ENCODE measurements around the gene RABGAP1L. TPM values are rescaled to one million over a fixed set of nuclear protein-coding genes. Genes with fewer than 3 reads are reported as not detected.
A peak's percentile ranks its signal among the peaks of the same experiment; 100 is the strongest.

RABGAP1L gene
- total RNA-seq, 1 donor from 2014 or later = 36.9 TPM

DNA sequence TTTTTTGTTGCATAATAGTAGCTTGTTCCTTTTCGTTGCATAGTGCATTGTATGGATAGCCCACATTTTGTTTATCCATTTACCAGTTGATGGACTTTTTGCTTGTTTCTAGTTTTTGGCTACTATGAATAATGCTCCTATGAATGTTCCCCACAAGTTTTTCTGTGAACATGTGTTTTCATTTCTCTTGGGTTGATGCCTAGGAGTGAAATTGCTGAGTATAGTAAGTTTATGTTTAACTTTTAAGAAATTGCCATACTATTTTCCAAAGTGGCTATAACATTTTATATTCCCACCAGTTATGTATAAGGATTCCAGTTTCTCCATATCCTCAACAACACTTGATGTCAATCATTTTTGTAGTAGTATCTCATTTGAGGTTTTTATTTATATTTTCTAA lies 755.7 kb downstream of the RABGAP1L start:
- no peak overlapping the region for H3K4me3 Mint-ChIP-seq
- peaks cover 3% of the 10 kb centered on the region for H3K36me3 Mint-ChIP-seq (ENCODE audit: low read depth)
- intact Hi-C loops (cut with micrococcal nuclease) = loop anchor here (5.0 kb wide), 1 partner anchor 98 kb away; no protein-coding TSS in a partner anchor
- DNase-seq = no peak
- H3K4me1 Mint-ChIP-seq = peaks cover 17% of the 10 kb centered on the region
- no peak overlapping the region for H3K27ac Mint-ChIP-seq
- H3K9me3 Mint-ChIP-seq = no peaks in the 10 kb centered on the region
- H3K27me3 Mint-ChIP-seq = no peaks in the 10 kb centered on the region

- Mint-ChIP-seq H3K27ac (no peak overlapping the region), H3K36me3 (ENCODE audit: low read depth) (peaks cover 4% of the 10 kb centered on the region), H3K27me3 (no peaks in the 10 kb centered on the region), H3K9me3 (no peaks in the 10 kb centered on the region), H3K4me3 (no peak overlapping the region), H3K4me1 (peaks cover 11% of the 10 kb centered on the region)
- intact Hi-C loops (cut with micrococcal nuclease) = no loop called here
- no peak for DNase-seq
Measured at GRCh38 chr1:174916846-174917245, 757.5 kb downstream of the RABGAP1L start.

DNA sequence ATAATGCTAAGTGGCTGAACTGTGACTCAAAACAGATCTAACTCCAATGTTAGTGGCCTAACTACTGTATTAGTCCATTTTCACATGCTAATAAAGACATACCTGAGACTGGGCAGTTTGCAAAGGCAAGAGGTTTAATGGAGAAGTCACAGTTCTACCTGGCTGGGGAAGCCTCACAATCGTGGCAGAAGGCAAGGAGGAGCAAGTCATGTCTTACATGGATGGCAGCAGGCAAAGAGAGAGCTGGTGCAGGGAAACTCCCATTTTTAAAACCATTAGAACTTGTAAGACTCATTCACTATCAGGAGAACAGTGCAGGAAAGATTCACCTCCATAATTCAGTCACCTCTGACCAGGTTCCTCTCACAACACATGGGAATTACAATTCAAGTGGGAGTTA lies 760.8 kb downstream of the RABGAP1L start:
- Mint-ChIP-seq H3K36me3 (ENCODE audit: low read depth) (peaks cover 4% of the 10 kb centered on the region), H3K9me3 (no peaks in the 10 kb centered on the region), H3K4me3 (no peak overlapping the region), H3K27me3 (no peaks in the 10 kb centered on the region), H3K27ac (no peak overlapping the region), H3K4me1 (peaks cover 6% of the 10 kb centered on the region)
- no peak for DNase-seq
- intact Hi-C loops (cut with micrococcal nuclease) = no loop called here

GRCh38 chr1:174922121-174922520 lies 762.8 kb downstream of the RABGAP1L start:
- no peaks in the 10 kb centered on the region for H3K4me1 Mint-ChIP-seq
- H3K27ac Mint-ChIP-seq = no peak overlapping the region
- no peaks in the 10 kb centered on the region for H3K27me3 Mint-ChIP-seq
- peaks cover 3% of the 10 kb centered on the region for H3K36me3 Mint-ChIP-seq (ENCODE audit: low read depth)
- H3K9me3 Mint-ChIP-seq = no peaks in the 10 kb centered on the region
- intact Hi-C loops (cut with micrococcal nuclease) = no loop called here
- no peak overlapping the region for H3K4me3 Mint-ChIP-seq
- no peak for DNase-seq

DNA sequence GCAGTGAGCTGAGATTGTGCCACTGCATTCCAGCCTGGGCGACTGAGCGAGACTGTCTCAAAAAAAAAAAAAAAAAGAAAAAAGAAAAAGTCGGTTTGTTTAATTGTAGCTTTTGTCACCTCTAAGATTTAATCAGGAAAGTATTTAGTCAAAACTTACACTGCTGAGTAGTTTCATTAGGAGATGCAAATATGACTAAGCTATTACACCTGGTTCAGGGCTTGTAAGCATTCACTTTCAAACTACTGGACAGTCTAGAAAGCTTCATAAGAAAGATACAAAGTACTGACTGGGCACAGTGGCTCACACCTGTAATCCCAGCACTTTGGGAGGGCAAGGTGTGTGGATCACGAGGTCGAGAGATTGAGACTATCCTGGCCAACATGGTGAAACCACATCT lies 764.5 kb downstream of the RABGAP1L start:
- Mint-ChIP-seq H3K9me3 (no peaks in the 10 kb centered on the region), H3K4me3 (no peak overlapping the region), H3K36me3 (ENCODE audit: low read depth) (peaks cover 3% of the 10 kb centered on the region), H3K27ac (no peak overlapping the region), H3K4me1 (no peaks in the 10 kb centered on the region), H3K27me3 (no peaks in the 10 kb centered on the region)
- no peak for DNase-seq
- intact Hi-C loops (cut with micrococcal nuclease) = no loop called here

- Mint-ChIP-seq H3K4me1 (no peaks in the 10 kb centered on the region), H3K9me3 (no peaks in the 10 kb centered on the region), H3K27me3 (no peaks in the 10 kb centered on the region), H3K4me3 (no peak overlapping the region), H3K27ac (no peak overlapping the region), H3K36me3 (ENCODE audit: low read depth) (no peaks in the 10 kb centered on the region)
- intact Hi-C loops (cut with micrococcal nuclease) = no loop called here
- DNase-seq = no peak
Measured at GRCh38 chr1:174928541-174928940, 769.2 kb downstream of the RABGAP1L start.

DNA sequence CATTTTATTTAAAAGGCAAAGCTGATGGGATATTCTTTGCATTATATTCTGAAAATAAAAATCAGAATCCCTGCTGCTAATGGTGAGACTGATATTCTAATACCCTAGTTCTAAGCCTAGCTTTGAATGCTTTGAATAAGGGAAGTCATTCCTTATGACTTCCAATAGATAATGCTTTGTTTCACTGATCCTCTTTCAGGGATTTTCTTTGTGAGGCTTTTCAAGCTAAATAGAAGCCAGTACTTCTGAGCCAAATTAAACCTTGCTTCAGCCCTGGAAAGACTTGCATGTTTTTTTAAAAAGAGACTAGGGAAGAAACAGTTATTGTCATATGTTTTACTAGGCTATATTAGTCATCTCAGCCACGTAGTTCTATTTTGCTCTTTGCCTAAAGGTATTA lies 771.9 kb downstream of the RABGAP1L start:
- intact Hi-C loops (cut with micrococcal nuclease) = no loop called here

GRCh38 chr1:174932587-174932986 lies 773.3 kb downstream of the RABGAP1L start:
- H3K36me3 Mint-ChIP-seq (ENCODE audit: low read depth) = no peaks in the 10 kb centered on the region
- no peaks in the 10 kb centered on the region for H3K9me3 Mint-ChIP-seq
- no peak overlapping the region for H3K4me3 Mint-ChIP-seq
- H3K27ac Mint-ChIP-seq = no peak overlapping the region
- H3K27me3 Mint-ChIP-seq = no peaks in the 10 kb centered on the region
- no peak for DNase-seq
- no peaks in the 10 kb centered on the region for H3K4me1 Mint-ChIP-seq
- intact Hi-C loops (cut with micrococcal nuclease) = no loop called here

More for the DNA sequence above, 771.9 kb downstream of the RABGAP1L start:
- Mint-ChIP-seq H3K4me1 (no peaks in the 10 kb centered on the region), H3K4me3 (no peak overlapping the region), H3K9me3 (no peaks in the 10 kb centered on the region), H3K27ac (no peak overlapping the region), H3K27me3 (no peaks in the 10 kb centered on the region), H3K36me3 (ENCODE audit: low read depth) (no peaks in the 10 kb centered on the region)
- no peak for DNase-seq

DNA sequence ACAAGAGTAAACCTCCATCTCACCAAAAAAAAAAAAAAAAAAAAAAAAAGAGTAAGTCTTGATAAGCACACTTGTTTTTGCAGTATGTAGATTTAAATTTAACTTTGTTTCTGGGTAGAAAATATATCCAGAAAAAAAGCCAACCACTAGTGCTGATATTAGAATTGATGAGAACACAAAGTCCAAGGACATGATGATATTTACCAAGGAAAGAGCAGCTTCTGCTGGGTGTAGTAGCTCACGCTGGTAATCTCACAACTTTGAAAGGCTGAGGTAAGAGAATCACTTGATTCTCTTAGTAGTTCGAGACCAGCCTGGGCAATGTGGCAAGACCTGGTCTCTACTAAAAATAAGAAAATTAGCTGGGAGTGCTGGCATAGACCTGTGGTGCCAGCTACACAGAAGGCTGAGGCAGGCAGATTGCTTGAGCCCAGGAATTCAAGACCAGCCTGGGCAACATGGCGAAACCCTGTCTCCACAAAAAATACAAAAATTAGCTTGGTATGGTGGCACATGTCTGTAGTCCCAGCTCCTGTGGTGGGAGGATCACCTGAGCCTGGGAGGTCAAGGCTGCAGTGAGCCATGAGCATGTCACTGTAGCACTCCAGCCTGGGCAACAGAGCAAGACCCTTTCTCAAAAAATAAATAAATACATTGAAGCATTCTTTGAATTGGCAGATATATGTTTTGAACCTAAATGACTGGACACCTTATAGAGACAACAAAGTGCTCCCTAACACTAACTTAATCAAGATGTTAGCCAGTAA lies 776.8 kb downstream of the RABGAP1L start:
- Mint-ChIP-seq H3K27ac (no peak overlapping the region), H3K36me3 (ENCODE audit: low read depth) (no peaks in the 10 kb centered on the region), H3K9me3 (no peaks in the 10 kb centered on the region), H3K4me3 (no peak overlapping the region), H3K4me1 (peaks cover 8% of the 10 kb centered on the region), H3K27me3 (no peaks in the 10 kb centered on the region)
- intact Hi-C loops (cut with micrococcal nuclease) = no loop called here
- DNase-seq = no peak

DNA sequence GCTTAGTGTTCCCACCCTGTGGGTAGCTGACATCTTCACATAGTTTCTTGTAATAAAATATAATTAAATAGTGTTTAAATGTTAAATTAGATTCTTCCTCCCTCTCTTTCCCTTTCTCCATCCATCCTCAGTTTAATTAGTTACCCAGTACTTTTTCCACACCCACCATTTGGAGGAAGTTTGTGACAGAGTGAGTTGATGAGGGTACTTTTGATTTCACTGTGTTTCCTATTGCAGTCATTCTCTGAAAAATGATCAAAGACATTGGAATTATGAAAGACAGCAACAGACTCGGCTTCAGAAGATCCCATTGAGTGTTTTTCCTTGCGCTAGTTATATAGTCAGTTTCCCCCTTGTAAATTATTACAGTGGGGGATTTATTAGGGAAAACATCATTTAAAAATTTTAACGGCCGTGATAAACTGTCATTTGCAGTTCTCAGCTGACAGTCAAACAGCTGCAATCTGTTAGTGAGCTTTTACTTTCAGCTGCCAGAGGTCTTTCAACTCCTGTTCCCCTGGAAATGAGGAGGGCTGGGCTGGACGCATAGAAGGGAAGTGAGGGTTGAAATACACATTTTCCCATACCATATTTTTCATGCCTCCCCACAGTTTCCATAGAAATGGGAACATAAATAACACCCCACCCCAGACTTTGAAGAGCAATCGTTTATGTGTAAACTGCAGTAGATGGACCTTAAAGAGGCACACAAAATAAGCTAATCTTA lies 779.1 kb downstream of the RABGAP1L start:
- H3K36me3 Mint-ChIP-seq (ENCODE audit: low read depth) = no peaks in the 10 kb centered on the region
- intact Hi-C loops (cut with micrococcal nuclease) = loop anchor here (2.0 kb wide), 2 partner anchors 26 kb away; no protein-coding TSS in a partner anchor
- peak overlapping the region; percentile 73 for H3K27ac Mint-ChIP-seq
- no peaks in the 10 kb centered on the region for H3K9me3 Mint-ChIP-seq
- peaks cover 8% of the 10 kb centered on the region for H3K4me1 Mint-ChIP-seq
- H3K4me3 Mint-ChIP-seq = peak overlapping the region; percentile 50
- H3K27me3 Mint-ChIP-seq = no peaks in the 10 kb centered on the region
- no peak for DNase-seq

GRCh38 chr1:174939775-174940545 lies 780.6 kb downstream of the RABGAP1L start:
- intact Hi-C loops (cut with micrococcal nuclease) = loop anchor here (2.0 kb wide), 2 partner anchors 25 to 27 kb away; no protein-coding TSS in a partner anchor
- H3K27me3 Mint-ChIP-seq = no peaks in the 10 kb centered on the region

DNA sequence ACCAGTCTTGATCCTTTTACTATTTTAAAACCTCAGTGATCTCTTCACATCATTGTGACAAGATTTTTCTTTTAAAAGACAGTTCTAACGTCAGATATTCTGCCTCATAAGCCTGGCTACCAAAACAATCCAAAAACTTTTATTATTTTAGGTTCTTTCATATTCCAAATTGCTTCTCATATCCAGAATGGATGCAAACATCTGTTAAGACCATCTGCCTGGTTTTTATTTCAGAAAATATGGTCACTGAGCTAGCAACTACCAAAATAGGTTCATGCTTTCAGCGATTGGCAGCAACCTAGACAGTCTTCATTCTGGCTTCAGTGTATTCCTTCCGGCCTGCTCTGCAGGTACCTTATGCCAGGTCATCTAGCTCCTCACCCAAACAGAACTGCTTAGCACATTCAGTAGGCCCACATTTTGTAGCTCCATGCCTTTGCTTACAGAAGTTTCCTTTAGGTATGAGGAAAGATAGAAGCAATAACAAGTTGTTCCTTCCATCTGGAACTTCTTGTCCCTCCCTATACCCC lies 781.4 kb downstream of the RABGAP1L start:
- no peak for DNase-seq
- Mint-ChIP-seq H3K4me1 (peaks cover 8% of the 10 kb centered on the region), H3K27me3 (no peaks in the 10 kb centered on the region), H3K4me3 (no peak overlapping the region), H3K27ac (no peak overlapping the region), H3K9me3 (no peaks in the 10 kb centered on the region), H3K36me3 (ENCODE audit: low read depth) (no peaks in the 10 kb centered on the region)
- intact Hi-C loops (cut with micrococcal nuclease) = no loop called here

More at GRCh38 chr1:174939775-174940545, 780.6 kb downstream of the RABGAP1L start:
- H3K27ac Mint-ChIP-seq = no peak overlapping the region
- peaks cover 8% of the 10 kb centered on the region for H3K4me1 Mint-ChIP-seq
- DNase-seq = no peak
- no peaks in the 10 kb centered on the region for H3K36me3 Mint-ChIP-seq (ENCODE audit: low read depth)
- H3K9me3 Mint-ChIP-seq = no peaks in the 10 kb centered on the region
- no peak overlapping the region for H3K4me3 Mint-ChIP-seq

GRCh38 chr1:174942547-174943255 lies 783.4 kb downstream of the RABGAP1L start:
- no peaks in the 10 kb centered on the region for H3K36me3 Mint-ChIP-seq (ENCODE audit: low read depth)
- H3K27ac Mint-ChIP-seq = no peak overlapping the region
- H3K9me3 Mint-ChIP-seq = no peaks in the 10 kb centered on the region
- no peaks in the 10 kb centered on the region for H3K27me3 Mint-ChIP-seq
- intact Hi-C loops (cut with micrococcal nuclease) = no loop called here
- H3K4me1 Mint-ChIP-seq = peaks cover 8% of the 10 kb centered on the region
- no peak overlapping the region for H3K4me3 Mint-ChIP-seq
- no peak for DNase-seq

All from activated CD4-positive, alpha-beta T cell treated with anti-CD3 and anti-CD28 coated beads, Interleukin-2, amount 10 ng/mL, durations not matched to agents 24 days and 14 days (primary cell).